Limb (tissue), 2 donors: ENCODE measurements around the gene ROR1.

Source experiments
- DNase-seq, 2 donors: peaks; one replicate each; pipeline ENCODE4 v3.0.0-alpha.2; 2016; ENCODE audit errors: extremely low spot score in 2 of 2

Gene ROR1

DNA sequence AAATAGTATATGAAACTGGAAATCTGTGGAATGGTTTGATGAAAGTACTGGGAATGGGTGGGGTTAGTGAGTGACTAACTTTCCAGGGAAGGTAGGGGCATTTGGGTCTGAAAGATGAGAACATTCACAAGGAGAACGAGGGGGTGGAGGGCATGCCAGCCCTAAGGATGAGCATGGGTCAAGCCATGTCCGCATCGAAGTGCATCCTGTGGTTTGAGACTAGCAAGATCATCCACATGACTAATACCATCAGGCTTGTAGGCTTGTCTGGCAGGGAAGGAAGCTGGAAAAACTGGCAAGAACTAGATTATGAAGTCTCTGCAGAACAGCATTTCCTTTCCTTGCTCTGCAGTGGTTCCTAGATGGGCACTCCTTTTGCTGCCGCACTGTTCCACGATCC lies 359.2 kb downstream of the ROR1 start:
- no peak for DNase-seq

DNA sequence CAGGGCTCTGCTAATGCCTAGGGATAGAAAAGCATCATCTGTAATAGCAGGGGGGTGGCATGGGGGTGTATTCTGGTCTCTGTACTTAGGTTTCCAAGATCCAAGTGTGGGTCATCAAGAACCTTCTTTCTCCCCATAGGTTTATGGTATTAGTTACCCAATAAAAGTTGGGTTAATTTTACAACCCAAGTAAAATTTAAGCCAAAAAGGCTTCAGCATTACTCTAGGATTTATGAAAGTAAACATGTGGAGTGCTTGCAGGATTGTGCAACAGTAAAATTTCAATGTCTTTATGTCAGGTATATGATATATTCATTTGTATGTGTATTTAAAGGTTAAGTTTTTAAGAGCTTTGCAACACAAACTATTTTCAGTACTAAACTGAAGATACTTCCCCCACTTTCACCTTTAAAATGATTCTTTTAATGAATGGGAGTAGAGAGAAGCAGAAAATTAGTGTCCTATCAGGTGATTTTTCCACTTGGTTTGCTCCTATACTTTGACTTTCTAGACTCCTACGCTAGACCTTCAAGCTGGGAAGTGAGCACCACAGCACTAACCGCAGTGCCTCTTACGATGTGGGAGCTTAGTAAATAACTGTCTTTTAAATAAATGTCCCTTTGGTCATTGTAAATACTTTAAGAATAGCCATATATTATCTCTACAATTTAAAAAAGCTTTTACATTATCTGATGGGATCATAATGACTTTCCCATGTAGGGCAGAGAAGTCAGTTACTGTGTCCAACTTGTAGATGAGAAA lies 361.8 kb downstream of the ROR1 start:
- DNase-seq: no peak

DNA sequence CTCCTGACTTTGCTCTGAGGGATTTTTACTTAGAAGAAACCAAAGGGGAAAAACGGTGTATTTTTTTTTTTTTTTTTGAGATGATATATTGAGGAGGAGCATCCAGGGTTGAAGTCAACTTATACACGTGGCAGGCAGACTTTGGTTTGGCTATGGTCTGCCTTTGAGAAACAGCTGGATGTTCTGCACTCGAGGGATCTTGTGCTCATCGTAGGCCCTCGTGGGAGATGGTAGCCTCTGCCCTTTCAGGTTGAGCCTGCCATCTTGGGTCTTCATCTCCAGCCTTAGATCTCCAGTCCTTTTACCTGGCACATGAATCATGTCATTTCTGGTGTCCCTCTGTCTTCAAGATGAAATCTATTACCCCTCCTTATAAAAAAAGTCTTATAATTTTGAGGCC lies 362.5 kb downstream of the ROR1 start:
- no peak for DNase-seq

DNA sequence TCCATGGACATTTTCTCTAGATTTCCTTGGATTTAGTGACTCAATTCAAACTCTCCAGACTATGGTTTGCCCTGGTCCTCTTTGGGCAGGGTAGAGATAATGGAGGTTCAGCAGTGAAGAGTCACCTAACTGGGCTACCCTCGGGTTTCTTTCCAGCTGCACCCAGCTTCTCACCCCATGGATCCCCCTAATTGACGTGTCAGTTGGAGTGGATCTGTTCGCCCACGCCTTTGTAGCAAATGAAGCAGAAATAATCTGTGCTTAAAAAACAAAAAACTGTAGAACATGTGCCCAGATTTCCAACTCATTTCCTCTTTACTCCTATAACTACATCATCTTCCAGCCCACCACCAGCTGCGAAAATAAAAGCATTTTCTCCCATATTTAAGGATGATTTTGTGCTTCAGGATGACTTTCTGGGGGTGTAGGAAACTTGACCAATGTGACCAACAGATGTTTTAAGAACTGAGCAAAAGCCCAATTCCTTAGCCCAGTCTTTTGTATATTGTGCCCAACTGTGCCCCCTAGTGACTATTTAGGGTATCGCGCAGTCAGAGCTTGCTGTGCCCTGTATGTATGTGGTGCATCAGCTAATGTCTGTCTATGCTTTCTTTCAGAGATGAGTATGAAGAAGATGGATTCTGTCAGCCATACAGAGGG lies 363.1 kb downstream of the ROR1 start:
- DNase-seq: peak; percentile 84 to 86

DNA sequence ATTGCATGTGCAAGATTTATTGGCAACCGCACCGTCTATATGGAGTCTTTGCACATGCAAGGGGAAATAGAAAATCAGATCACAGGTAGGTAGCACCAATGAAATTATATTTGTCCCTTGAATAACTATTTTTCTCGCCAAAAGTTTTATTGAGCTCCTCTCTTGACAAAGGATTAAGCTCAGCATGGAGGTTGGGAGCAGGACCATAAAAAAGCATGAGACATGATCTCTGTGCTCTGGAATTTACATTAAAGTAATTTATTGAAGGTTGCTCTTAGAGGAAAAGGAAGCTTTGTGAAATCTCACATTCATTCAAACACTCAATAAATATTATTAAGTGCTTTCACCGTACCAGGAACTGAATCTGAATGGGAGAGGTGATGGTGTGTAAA lies 363.6 kb downstream of the ROR1 start:
- DNase-seq: peak in 1 of 2 donors; percentile 33

DNA sequence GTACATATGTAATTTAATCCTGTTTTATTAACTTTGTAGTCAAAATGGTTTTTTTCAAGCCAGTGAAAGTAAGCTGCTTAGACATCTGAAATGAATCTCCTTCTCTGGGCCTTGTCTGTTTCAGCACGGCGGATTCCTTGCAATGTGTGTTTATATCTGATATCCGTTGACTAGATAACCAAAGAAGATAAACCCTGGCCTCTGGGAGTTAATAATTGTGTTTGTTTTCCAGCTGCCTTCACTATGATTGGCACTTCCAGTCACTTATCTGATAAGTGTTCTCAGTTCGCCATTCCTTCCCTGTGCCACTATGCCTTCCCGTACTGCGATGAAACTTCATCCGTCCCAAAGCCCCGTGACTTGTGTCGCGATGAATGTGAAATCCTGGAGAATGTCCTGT lies 366.1 kb downstream of the ROR1 start:
- no peak for DNase-seq

DNA sequence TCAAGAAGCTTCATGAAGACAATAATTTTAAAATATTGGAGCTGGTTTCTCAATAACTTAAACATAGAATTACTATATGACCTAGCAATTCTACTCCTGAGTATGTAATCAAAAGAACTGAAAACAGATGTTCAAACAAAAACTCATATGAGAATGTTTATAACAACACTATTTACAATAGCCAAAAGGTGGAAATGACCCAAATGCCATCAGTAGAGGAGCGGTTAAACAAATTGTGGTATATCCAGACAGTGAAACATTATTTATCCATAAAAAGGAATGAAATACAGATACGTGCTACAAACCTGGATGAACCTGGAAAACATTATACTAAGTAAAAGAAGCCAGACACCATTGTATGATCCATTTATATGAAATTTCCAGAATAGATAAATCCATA lies 366.8 kb downstream of the ROR1 start:
- no peak for DNase-seq

DNA sequence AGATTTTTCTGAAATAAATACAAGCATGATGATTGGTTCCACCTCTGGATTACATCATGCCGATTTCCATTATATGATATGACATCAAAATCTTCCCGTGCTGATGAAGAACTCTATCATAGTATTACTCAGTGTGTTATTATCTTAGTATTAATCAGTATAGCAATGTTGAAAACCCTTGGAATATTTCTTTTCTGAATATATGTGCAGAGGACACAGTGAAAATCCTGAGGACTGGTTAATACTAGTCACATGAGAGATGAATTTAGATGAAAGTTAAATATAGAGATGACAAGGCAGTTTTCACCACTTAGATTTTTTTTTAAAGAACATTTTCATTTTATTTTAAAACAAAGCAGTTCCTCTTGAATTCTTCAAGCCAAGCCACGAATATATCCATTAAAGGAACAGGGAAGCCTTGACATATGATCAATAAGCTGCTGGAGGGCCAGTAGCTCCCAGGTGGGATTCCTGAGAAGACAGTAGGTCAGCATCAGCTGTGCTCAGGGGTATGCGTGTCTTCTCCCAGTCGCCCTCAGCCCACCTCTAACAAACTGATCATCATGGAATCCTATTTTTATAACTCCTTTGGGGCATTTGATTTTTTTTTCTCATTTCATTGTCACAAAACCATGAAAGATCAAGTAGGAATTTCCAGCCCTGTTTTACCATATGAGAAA lies 373.4 kb downstream of the ROR1 start:
- no peak for DNase-seq

DNA sequence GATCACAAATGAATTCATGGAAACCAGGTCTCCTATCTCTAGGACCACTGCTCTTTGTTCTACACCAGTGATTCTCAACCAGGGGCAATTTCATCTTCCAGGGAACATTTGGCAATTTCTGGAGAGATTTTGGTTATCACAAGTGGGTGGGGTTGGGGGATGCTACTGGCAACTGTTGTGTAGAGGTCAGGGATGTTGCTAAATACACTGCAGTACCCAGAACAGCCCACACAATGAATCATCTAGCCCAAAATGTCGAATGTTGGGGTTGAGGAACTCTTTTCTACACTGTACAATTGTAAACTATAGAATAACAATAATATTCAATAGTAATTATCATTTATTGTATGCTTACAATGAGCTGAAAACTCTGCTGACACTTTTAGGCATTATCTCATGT lies 373.9 kb downstream of the ROR1 start:
- no peak for DNase-seq

DNA sequence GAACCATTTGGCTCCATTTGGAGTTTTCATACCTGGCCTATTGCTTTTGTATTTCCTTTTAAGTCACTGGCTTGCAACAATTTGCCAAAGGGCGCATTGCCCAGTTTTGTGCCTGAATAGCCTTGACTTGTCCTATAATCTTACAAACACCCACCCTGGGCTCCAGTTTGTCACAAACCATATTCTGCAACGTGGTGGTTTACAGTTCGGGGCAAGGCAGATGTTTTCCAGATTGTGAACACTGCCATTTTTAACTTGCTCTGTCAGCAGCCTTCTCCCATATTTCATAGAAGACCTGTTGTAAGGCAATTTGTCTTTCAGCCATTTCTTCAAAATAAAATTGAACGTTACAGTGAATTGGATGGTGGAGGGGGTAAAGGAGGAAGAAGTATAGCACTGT lies 376.4 kb downstream of the ROR1 start:
- no peak for DNase-seq

DNA sequence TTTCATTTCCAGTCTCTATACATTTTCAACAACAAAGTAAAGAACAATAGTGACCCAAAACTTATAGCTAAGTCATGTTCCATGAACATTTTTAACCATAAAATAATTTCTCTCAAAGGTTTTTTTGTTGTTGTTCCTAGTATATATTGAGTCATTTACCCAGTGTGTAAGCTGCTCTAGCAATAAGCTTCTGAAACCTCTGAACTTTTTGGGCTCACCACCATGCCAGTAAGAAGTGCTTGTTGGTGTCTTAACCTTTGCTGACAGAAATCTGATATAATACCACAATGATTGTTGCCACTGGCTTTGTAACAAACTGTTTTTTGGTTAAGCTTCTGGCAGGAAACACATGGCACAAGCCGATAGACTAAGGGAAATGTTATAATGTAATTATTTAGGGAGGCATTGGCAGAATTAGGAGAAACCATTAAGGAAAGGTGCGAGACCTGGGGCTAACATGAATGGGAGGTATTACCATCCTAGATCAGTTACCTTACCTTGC lies 377.0 kb downstream of the ROR1 start:
- DNase-seq: no peak

DNA sequence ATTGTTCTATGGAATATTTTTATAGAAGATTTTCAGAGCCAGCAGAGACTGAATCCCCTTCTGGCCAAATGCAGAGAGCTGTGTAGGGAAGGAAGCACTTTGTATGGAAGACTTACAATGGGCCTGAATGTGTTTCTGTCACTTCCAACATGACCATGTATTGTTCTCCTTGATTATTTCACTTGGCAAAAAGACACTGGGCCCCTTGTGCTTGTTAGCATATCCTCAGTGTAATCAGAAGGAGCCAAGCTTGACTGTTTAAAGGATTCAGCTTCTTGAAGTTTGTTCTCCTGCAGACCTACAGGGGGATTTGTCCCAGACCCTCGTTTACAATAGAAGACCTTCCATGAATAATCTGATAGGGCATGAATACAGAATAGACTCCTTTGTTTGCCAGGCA lies 381.5 kb downstream of the ROR1 start:
- DNase-seq: no peak

DNA sequence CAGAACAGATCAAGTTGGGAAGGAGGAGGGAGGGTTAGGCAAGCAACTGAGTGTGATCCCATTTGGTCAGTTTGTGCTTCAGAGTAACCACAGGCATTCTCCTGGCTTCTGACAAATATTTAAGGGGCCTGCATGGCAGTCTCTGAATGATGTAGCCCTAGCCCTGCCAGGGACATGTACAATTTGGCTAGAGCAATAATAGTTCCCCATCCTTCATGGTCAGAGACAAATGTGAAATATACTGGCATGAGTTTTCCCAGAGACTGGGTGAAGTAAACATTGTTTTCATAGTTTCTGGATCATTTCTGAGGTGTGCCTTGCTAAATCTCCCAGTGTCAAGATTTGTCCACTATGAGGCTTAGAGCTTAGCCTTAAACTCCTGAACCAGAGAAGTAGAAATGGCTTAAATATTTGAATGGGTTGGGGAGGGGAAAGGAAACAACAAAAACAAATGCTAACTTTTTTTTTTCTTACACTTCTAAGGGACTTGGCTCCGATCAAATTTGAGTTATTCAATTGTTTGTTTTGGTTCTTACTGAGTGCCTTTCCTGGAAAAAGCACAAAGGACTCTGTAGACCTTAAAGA lies 387.6 kb downstream of the ROR1 start:
- DNase-seq: no peak

DNA sequence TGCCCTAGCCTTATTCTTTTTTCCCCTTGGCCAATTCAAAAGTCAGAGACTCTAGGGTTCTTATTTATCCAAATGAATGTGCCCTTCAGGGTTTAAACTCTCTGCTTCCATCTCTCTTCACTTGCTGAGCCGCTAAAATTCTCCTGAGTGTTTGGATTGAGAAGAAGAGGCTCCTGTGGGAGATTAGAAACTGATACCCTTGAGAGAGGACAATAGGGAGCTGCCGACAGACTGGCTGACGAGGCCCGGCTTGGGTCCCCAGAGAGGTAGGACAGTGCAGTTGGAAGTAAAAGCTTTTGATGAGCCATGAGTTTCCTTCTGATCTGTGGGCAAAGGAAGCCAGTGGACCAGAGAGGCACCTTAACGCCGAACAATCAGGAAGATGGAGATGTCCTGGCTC lies 388.3 kb downstream of the ROR1 start:
- no peak for DNase-seq

DNA sequence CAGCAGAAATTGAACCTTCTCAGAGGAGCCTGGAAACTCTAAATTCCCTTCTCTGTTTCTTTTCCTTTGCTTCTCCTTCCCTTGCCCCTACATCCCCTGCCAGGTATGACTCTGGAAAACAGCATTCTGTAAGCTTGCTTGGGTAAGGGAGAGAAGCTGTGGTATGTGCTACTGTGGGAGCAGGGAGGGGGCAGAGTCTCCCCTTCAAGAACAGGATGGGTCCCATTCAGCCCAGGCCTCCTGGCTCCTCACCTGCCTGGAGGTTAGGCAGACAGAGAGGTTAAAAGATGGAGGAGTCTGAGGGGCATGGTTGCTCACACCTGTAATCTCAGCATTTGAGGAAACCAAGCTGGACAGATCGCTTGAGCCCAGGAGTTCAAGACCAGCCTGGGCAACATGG lies 389.0 kb downstream of the ROR1 start:
- DNase-seq: no peak

DNA sequence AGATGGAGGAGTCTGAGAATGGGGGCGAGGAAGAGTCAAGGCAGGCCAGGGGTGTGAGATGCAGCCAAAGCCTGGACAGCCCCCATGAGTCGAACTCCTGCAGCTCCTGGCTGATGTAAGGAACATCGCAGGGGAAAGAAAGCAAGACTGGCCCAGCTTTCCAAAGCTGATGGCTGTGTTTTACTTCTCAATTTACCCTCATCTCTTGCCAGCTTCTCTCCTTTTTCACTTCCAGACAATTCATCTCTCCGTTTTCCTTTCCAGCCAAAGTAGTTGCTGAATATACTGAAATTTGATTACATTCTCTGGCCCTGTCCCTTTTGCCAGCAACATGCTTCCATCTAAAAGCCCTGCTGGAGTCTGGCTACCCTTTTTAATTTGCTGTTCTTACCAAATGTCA lies 389.6 kb downstream of the ROR1 start:
- peak in 1 of 2 donors; percentile 40 for DNase-seq

DNA sequence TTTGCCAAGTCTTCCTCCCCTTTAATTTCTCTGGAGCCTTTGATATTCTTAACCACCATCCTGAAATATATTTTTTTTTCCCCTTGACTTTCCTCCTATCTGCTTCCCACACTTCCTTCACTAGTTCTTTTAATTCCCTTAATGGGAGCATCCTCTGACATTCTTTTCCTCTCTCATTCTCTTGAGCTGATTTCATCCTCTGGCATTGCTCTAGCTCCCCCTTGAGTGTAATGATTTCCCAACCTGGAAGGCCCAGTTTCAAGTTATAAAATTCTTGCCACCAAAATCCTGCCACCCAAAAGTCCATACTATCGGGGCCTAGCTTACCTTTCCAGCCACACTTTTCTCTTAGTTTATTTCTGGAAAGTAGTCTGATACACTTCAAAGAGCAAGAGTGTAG lies 390.2 kb downstream of the ROR1 start:
- DNase-seq: peak in 1 of 2 donors; percentile 51

DNA sequence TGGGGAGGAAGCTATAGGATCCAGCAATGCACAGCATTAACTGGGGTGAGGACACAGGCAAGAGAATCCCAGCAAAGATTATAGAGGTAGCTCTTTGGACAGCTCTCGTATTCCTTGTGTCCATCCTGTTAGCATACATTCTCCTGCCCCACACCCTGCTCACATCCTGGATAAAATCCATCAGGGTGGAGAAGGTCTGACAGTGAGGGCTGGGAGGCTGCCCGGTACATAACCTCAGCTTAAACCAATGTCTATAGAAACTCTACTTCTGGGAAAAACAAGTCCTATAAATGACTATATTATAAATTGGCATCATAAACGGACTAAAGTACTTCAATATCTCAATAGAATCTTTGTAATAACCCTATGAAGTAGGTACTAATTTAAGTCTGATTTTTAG lies 392.8 kb downstream of the ROR1 start:
- no peak for DNase-seq

DNA sequence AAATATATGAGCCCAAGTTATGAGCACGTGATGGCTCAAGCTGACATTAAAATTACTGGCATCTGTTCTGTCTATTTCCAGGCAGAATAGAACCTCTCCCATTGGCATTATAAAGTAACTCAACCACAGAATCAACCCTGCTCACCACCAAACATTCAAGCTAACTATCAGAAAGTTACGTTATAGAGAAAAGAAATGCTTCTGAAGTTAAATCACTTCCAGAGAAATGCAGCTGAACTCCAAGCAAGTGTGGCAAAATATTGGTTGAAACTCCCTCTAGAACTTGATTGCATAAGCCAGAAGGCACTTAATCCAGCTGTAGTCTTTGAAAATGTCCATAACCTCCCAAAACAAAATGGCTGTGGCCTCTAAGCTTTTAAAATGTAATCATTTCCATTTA lies 393.4 kb downstream of the ROR1 start:
- DNase-seq: no peak

DNA sequence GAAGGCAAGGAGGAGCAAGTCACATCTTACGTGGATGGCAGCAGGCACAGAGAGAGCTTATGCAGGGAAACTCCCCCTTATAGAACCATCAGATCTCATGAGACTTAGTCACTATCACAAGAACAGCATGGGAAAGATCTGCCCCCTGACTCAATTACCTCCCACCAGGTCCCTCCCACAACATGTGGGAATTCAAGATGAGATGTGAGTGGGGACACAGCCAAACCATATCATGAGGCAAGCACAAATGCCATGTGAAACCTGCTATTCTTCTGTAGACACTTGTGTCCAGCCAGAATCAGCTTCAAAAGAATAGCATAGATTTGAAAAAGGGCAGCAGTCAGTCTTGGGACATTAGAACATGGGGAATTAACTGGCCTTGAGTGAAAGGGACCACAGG lies 397.4 kb downstream of the ROR1 start:
- no peak for DNase-seq

DNA sequence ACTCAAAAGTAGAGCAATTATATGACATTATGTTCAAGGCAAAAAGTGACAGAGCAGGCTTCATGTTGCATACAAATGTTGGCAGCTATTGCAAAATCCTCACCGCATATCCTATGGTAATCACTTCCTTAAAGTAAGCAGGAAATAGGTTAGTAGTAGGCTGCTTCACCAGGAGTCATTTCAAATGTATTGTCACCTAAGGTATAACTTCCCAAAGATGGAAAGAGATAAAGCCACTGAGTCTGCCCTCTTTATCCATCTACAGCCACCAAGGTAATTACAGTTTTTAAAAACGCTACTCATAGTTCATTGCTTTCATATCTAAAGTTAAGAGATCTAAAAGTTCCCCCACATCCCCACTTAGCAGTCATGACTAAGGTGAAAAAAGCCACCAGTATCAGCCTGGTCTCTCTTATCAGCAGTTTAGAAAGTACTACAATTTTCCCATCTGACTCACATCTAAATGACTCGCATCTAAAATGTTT lies 398.0 kb downstream of the ROR1 start:
- DNase-seq: no peak

DNA sequence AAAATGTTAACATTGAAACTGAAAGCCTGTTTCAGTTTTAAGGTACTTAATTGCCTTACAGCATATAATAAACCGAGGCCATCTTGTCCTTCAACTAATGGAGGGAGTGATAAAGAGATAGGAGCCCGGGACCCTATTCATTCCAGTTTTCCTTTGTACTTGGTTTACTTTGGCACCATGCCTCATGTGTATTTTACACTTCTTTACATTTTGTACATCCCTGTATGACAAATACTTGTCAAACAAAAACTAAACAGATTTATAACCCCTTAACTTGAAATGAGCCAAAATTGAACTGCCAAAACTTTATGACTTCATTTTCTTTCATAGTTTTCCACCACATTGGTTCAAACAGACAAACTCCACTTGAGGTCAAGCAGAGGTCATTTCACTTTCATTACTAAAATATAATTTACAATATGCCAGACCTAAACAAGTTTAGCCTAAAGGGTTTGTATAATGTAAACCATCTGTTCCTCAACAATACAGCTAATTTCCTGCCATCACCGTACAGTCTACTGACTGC lies 398.7 kb downstream of the ROR1 start:
- DNase-seq: peak in 1 of 2 donors; percentile 58
